Measurements from ENCODE around the gene LY6G5B.

Gene LY6G5B

DNA sequence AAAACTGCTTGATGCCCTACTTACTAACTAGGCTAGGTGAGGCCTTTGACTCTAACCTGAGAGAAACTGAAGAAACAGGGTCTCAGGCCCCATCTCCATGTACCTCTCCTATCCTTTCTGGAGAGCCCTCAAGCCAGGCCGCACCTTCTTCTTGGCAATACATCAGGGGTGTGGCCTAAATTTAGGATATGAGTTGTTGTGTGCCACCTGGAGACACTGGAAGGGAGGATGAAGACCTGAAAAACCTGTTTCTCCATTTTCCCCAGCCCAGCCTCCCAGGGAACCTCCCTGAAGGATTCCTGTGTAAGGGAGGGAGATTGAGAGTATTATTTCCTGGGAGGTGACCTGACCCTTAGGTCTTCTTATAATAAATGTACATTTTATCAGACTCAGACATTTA lies 48.5 kb downstream of the LY6G5B start:
- H3K14ac ChIP-seq (ENCODE audit: low read length), result no peak overlapping the region
- H3K79me1 ChIP-seq (ENCODE audit: low read length), result peaks cover 5% of the 10 kb centered on the region
- no peak overlapping the region for H2BK5ac ChIP-seq (ENCODE audit: low read depth, low read length, poor library complexity)
- no peaks in the 10 kb centered on the region for H3K36me3 ChIP-seq (ENCODE audit: control insufficient read depth in 1 of 2, insufficient read depth in 2 of 2, low read length in 2 of 2)
- H3K4me1 ChIP-seq (ENCODE audit: control insufficient read depth in 1 of 2, insufficient read depth in 2 of 2, low read length in 2 of 2), result peaks cover 27 to 29% of the 10 kb centered on the region in 2 experiments
- no peak overlapping the region for H3K18ac ChIP-seq (ENCODE audit: low read length)
- no peak overlapping the region for H2BK12ac ChIP-seq (ENCODE audit: low read length)
- H3K23ac ChIP-seq (ENCODE audit: low read length), result no peak overlapping the region
- no peaks in the 10 kb centered on the region for H3K27me3 ChIP-seq (ENCODE audit: insufficient read depth, low read length)
- no peak overlapping the region for H2AFZ ChIP-seq (ENCODE audit: insufficient read depth, low read length, poor library complexity)
- no peak overlapping the region for H4K12ac ChIP-seq (ENCODE audit: low read depth, low read length)
- no peaks in the 10 kb centered on the region for H3K79me2 ChIP-seq (ENCODE audit: control insufficient read depth, insufficient read depth, low read length, poor library complexity)
- no peak overlapping the region for H3K4me3 ChIP-seq (ENCODE audit: low read depth, low read length)
- H2BK120ac ChIP-seq (ENCODE audit: insufficient read depth, low read length, poor library complexity), result no peak overlapping the region
- DNase-seq, result peak; percentile 81 to 94
- no peak overlapping the region for H4K91ac ChIP-seq (ENCODE audit: low read depth, low read length)
- no peak overlapping the region for H3K4ac ChIP-seq (ENCODE audit: low read depth, low read length)
- H3K9me3 ChIP-seq (ENCODE audit: insufficient read depth, low read depth, low read length), result no peaks in the 10 kb centered on the region
- H2AK5ac ChIP-seq (ENCODE audit: low read length), result no peak overlapping the region
- no peak overlapping the region for H3K4me2 ChIP-seq (ENCODE audit: low read length)
- no CpG with 5 or more reads among the region's 1 CpG for WGBS (ENCODE audit: extremely low coverage, insufficient coverage, insufficient read length)
- H4K8ac ChIP-seq (ENCODE audit: low read depth, low read length), result no peak overlapping the region
- no peak overlapping the region for H3K9ac ChIP-seq (ENCODE audit: low read length)
- H3K27ac ChIP-seq (ENCODE audit: low read depth, low read length), result peak overlapping the region; percentile 13

DNA sequence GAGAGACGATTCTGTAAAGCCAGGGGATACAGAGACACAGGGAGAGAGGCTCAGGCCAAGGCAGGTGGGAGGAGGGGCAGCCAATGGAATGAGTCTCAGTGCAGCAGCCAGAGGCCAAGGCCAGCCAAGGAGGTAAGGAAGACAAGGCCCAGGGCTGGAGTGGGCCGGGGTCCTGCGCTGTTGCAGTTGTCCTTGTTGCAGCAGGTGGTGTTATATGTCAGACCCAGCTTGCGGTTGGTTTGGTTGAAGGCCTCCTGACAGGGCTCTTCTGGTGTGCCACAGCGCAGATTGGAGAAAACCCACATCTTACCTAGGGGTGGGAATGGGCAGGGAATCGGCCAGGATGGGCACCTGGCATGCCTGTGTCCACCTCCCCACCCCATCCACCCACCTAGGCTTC lies 49.2 kb downstream of the LY6G5B start:
- Histone ChIP-seq H3K4me3 (ENCODE audit: low read depth, low read length) (no peak overlapping the region), H4K91ac (ENCODE audit: low read depth, low read length) (peak overlapping the region; percentile 82), H3K23ac (ENCODE audit: low read length) (no peak overlapping the region), H3K18ac (ENCODE audit: low read length) (no peak overlapping the region), H2AFZ (ENCODE audit: insufficient read depth, low read length, poor library complexity) (no peak overlapping the region), H4K12ac (ENCODE audit: low read depth, low read length) (no peak overlapping the region), H3K4ac (ENCODE audit: low read depth, low read length) (no peak overlapping the region), H3K4me2 (ENCODE audit: low read length) (no peak overlapping the region), H3K9me3 (ENCODE audit: insufficient read depth, low read depth, low read length) (no peaks in the 10 kb centered on the region), H3K27ac (ENCODE audit: low read depth, low read length) (no peak overlapping the region), H4K8ac (ENCODE audit: low read depth, low read length) (peak overlapping the region; percentile 6), H3K9ac (ENCODE audit: low read length) (no peak overlapping the region), H3K36me3 (ENCODE audit: control insufficient read depth in 1 of 2, insufficient read depth in 2 of 2, low read length in 2 of 2) (no peaks in the 10 kb centered on the region), H3K27me3 (ENCODE audit: insufficient read depth, low read length) (no peaks in the 10 kb centered on the region), H3K79me2 (ENCODE audit: control insufficient read depth, insufficient read depth, low read length, poor library complexity) (no peaks in the 10 kb centered on the region), H2BK5ac (ENCODE audit: low read depth, low read length, poor library complexity) (no peak overlapping the region), H3K14ac (ENCODE audit: low read length) (peak overlapping the region; percentile 21), H3K79me1 (ENCODE audit: low read length) (peaks cover 3% of the 10 kb centered on the region), H3K4me1 (ENCODE audit: control insufficient read depth in 1 of 2, insufficient read depth in 2 of 2, low read length in 2 of 2) (peaks cover 21 to 27% of the 10 kb centered on the region in 2 experiments), H2BK12ac (ENCODE audit: low read length) (peak overlapping the region; percentile 37), H2BK120ac (ENCODE audit: insufficient read depth, low read length, poor library complexity) (peak overlapping the region; percentile 33), H2AK5ac (ENCODE audit: low read length) (peak overlapping the region; percentile 6)
- no CpG with 5 or more reads among the region's 6 CpGs for WGBS (ENCODE audit: extremely low coverage, insufficient coverage, insufficient read length)
- no peak for DNase-seq

DNA sequence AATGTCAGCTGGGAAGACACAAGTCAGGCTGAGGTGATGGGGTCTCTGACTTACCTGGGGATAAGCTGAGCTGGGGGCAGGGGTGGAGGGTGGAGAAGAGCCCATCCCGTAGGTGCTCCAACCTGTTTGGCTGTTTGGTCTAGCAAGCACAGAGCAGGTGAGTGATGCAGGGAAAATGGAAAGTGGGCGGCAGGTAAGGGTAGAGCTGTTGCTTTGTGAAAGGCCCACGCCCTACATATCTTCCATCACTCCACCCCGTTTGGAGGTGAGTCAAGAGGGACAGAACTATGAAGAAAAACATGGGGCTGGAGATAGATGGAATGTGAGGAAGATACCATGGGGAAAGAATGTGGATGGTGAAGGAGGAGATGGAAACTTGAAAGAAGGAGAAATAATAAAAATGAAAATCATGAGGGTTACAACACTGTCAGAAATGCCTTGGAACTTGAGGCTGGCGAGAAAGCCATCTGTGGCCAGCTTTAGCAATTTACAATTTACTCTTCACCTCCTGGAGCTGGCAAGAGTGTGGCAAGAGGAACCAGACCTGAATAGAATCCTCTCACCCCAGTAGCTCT lies 50.5 kb downstream of the LY6G5B start:
- H3K4me3 ChIP-seq (ENCODE audit: low read depth, low read length), result no peak overlapping the region
- DNase-seq, result peak; percentile 95 to 97

DNA sequence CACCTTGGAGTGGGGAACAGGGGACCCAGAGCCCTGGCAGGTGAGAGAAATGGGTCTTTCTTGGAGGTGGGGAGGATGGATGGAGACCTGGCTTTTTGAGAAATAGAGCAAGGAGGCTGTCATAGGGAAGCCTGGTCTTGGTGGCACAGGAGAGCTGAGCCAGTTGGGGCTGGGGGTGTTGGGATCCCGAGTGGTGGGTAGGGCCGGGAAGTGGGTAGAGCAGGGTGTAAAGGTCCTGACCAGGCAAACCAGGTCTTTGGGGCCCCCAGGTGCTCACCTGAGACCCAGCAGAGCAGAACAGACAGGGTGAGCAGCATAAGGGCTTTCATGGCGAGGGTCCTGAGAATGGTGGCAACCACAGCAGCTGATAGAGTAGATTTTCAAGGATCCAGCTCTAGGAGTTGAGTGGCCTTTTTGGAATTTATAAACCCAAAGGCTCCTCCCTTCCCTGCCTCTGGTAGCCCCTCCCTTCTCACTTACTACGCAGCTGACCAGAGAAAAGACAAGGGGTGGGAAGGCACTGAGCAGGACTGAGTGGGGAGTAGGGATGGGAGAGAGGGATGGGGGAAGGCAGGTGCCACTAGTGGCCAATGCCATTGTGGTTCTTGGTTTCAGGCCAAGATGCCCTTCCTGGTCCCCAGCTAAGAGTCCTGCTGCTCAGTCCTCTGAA lies 51.7 kb downstream of the LY6G5B start, which contains the start of gene LY6G6C:
LY6G6C (minus strand) TSS at position 396 of the 670 bp plus-strand sequence; CDS start at position 329, 67 bp downstream.
- WGBS (ENCODE audit: extremely low coverage, insufficient coverage, insufficient read length), result no CpG with 5 or more reads among the region's 4 CpGs
- Histone ChIP-seq H3K23ac (ENCODE audit: low read length) (no peak within 1 kb of the TSS), H3K79me2 (ENCODE audit: control insufficient read depth, insufficient read depth, low read length, poor library complexity) (no peaks in the 10 kb centered on the region), H3K27ac (ENCODE audit: low read depth, low read length) (no peak within 1 kb of the TSS), H3K4me1 (ENCODE audit: control insufficient read depth in 1 of 2, insufficient read depth in 2 of 2, low read length in 2 of 2) (peaks cover 17 to 23% of the 10 kb centered on the region in 2 experiments), H2BK120ac (ENCODE audit: insufficient read depth, low read length, poor library complexity) (no peak within 1 kb of the TSS), H2AK5ac (ENCODE audit: low read length) (no peak within 1 kb of the TSS), H3K4ac (ENCODE audit: low read depth, low read length) (no peak within 1 kb of the TSS), H4K8ac (ENCODE audit: low read depth, low read length) (no peak within 1 kb of the TSS), H3K79me1 (ENCODE audit: low read length) (peaks cover 3% of the 10 kb centered on the region), H2BK12ac (ENCODE audit: low read length) (no peak within 1 kb of the TSS), H3K9me3 (ENCODE audit: insufficient read depth, low read depth, low read length) (no peaks in the 10 kb centered on the region), H3K9ac (ENCODE audit: low read length) (no peak within 1 kb of the TSS), H3K18ac (ENCODE audit: low read length) (no peak within 1 kb of the TSS), H3K4me2 (ENCODE audit: low read length) (no peak within 1 kb of the TSS), H2BK5ac (ENCODE audit: low read depth, low read length, poor library complexity) (no peak within 1 kb of the TSS), H3K14ac (ENCODE audit: low read length) (no peak within 1 kb of the TSS), H3K27me3 (ENCODE audit: insufficient read depth, low read length) (no peaks in the 10 kb centered on the region), H3K4me3 (ENCODE audit: low read depth, low read length) (no peak within 1 kb of the TSS), H2AFZ (ENCODE audit: insufficient read depth, low read length, poor library complexity) (no peak within 1 kb of the TSS), H4K12ac (ENCODE audit: low read depth, low read length) (no peak within 1 kb of the TSS), H4K91ac (ENCODE audit: low read depth, low read length) (peak within 1 kb of the TSS; percentile 16), H3K36me3 (ENCODE audit: control insufficient read depth in 1 of 2, insufficient read depth in 2 of 2, low read length in 2 of 2) (peaks cover 2 to 11% of the 10 kb centered on the region in 2 experiments)
- no peak for DNase-seq

More for the DNA sequence above, 50.5 kb downstream of the LY6G5B start:
- Histone ChIP-seq H2BK120ac (ENCODE audit: insufficient read depth, low read length, poor library complexity) (no peak overlapping the region), H4K91ac (ENCODE audit: low read depth, low read length) (peak overlapping the region; percentile 3), H3K4ac (ENCODE audit: low read depth, low read length) (no peak overlapping the region), H2AK5ac (ENCODE audit: low read length) (no peak overlapping the region), H2BK5ac (ENCODE audit: low read depth, low read length, poor library complexity) (no peak overlapping the region), H4K8ac (ENCODE audit: low read depth, low read length) (no peak overlapping the region), H3K4me1 (ENCODE audit: control insufficient read depth in 1 of 2, insufficient read depth in 2 of 2, low read length in 2 of 2) (peaks cover 17 to 23% of the 10 kb centered on the region in 2 experiments), H3K27ac (ENCODE audit: low read depth, low read length) (peak overlapping the region; percentile 3), H3K23ac (ENCODE audit: low read length) (no peak overlapping the region), H2BK12ac (ENCODE audit: low read length) (no peak overlapping the region), H3K9ac (ENCODE audit: low read length) (no peak overlapping the region), H3K36me3 (ENCODE audit: control insufficient read depth in 1 of 2, insufficient read depth in 2 of 2, low read length in 2 of 2) (peaks cover 0 to 2% of the 10 kb centered on the region in 2 experiments), H3K18ac (ENCODE audit: low read length) (no peak overlapping the region), H3K9me3 (ENCODE audit: insufficient read depth, low read depth, low read length) (no peaks in the 10 kb centered on the region), H3K79me2 (ENCODE audit: control insufficient read depth, insufficient read depth, low read length, poor library complexity) (no peaks in the 10 kb centered on the region), H3K27me3 (ENCODE audit: insufficient read depth, low read length) (no peaks in the 10 kb centered on the region), H4K12ac (ENCODE audit: low read depth, low read length) (no peak overlapping the region), H3K4me2 (ENCODE audit: low read length) (no peak overlapping the region), H2AFZ (ENCODE audit: insufficient read depth, low read length, poor library complexity) (no peak overlapping the region), H3K79me1 (ENCODE audit: low read length) (peaks cover 3% of the 10 kb centered on the region), H3K14ac (ENCODE audit: low read length) (no peak overlapping the region)
- WGBS (ENCODE audit: extremely low coverage, insufficient coverage, insufficient read length), result no CpG with 5 or more reads among the region's 5 CpGs

All from trophoblast cell (in vitro differentiated cells and primary cell).